ENCODE results near the gene EXT2. TPM values are rescaled to one million over a fixed set of nuclear protein-coding genes. Genes with fewer than 3 reads are reported as not detected.

The EXT2 gene
- total RNA-seq, 1 experiment from 2014 or later = 82.7 TPM

- no peak for DNase-seq (ENCODE audit: low read depth)
Measured at GRCh38 chr11:44203270-44204043, 108.0 kb downstream of the EXT2 start.

- DNase-seq (ENCODE audit: low read depth) = no peak
Measured at GRCh38 chr11:44205352-44205751, 109.9 kb downstream of the EXT2 start.

DNA sequence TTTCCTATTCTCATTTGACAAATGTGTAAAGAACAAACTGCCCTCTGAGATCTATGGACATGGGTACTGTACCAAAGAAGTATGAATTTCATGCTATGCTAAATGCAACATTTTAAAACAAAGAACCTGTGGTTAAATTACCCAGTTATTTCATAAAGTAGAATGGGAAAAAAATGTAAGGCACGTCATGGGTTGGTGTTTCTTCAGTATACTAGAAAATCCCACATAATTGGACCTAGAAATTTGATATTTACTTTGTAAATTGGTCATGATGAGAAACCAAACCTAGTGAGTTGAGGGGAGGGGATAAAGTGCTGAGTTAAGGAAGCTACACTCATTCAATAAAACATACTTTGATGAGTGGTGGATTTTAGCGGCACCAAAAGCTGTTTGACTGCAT, 110.4 kb downstream of the EXT2 start:
- DNase-seq (ENCODE audit: low read depth) = no peak

DNA sequence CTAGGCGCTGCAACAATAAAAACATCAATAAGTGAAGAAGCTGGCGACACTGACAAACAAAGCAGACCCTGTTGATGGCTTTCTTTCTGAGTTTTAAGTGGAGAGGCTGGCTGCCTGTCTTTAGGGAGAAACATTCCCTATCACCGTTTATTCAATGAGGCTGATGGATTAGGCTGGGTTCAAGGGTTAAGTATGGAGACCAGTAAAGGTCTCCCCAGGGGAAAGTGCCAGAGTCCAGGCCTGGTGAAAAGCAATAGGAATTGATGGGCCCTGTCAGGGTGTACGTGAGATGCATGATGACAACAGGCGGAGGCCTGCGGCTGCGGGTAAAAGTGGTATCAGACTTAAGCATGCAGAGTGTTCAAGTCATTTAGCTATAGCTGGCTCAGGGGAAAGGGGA, 111.8 kb downstream of the EXT2 start:
- DNase-seq (ENCODE audit: low read depth) = no peak

DNA sequence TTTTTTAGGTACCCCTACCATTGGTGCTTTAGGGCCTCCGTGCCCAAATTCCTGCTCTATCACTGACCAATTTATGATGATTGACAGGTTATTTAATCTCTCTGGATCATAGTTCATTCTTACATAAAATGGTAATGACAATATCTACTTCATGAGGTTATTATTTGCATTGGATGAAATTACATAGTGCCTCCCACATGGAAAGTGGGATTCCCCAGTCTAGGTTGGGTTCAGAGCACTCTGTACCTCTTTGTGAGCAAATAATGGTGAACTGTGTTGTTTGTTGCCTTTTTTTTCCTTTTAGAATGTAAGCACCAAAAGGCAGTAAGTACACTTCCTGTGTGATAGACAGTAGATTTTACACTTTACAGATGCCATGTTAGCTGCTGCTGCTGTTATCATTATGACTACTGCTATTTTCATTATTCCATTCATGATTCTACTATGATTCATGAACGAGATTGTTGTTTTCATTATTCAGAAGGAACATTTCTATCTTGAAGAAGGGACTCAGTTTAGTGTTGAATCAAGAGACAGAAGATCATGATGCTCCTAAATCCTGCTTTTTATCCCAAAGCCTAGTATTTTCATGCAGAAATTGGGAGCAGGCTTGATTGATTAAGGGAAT, 113.6 kb downstream of the EXT2 start:
- DNase-seq (ENCODE audit: low read depth) = peak; percentile 2

GRCh38 chr11:44212128-44212527, 116.7 kb downstream of the EXT2 start:
- DNase-seq (ENCODE audit: low read depth) = no peak

- no peak for DNase-seq (ENCODE audit: low read depth)
Measured at GRCh38 chr11:44213148-44213547, 117.7 kb downstream of the EXT2 start.

- DNase-seq (ENCODE audit: low read depth) = no peak
Measured at GRCh38 chr11:44217432-44217831, 122.0 kb downstream of the EXT2 start.

DNA sequence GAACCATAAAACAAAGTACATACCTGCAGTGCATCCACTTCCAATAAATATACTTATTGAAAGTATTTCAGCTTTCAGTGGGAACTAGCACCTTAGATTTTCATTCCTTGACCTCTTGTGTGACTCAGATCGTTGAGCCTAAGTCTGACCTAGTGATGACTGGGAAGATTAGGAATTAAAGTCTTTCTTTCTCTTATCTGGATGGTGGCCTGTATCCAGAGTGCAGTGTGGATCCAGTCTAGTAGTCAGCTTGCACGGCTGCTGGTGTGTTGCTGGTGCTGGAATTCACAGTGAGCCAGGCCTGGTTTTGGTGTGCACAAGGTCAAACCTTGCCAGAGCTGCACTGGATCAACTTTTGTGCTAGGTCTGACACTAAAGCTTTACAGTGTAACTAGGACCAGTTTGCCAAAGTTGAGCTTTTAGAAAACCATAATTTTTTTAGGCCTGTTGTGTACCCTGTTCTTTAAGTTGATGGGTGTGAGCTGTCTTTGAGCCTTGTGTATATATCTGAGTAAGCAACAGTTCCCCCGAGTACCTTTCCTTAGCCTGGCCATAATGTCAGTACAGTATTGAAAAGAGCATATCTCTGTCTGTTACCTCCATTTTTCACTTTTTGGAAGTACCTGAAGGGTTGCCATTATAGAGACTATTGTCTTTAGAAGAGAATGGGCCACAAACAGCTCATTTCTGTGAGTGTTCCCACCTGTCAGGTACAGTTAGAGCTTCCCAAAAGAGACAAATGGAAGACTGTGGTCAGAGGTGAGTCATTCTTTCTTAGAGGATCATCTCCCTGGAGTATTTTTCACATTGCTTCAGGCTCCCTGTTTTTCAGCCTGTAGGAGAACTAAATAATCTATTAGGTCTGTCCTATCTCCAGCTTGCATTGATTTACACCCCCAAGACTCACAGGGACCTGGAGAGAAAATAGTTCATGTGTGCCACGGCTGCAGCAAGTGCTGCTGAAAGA, 124.6 kb downstream of the EXT2 start:
- DNase-seq (ENCODE audit: low read depth) = no peak

DNA sequence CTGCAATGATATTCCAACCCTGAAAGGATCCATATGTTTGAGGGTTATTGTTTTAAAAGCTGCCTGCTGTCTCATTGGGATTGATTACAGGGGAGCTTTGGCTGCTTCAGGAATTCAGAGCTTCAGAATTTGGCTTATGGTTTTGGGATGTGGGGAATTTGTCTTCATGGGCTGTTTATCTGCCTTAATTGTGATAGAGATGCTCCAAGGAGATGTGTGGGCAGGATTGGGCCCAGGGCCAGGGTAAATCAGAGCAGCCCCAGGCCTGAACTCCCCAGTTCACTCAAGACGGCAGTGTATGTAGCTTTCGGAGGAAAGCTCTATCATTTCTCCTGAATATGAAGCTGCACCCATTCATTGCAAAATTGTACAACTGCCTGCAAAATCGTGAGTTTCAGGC, 126.0 kb downstream of the EXT2 start:
- DNase-seq (ENCODE audit: low read depth) = no peak

DNA sequence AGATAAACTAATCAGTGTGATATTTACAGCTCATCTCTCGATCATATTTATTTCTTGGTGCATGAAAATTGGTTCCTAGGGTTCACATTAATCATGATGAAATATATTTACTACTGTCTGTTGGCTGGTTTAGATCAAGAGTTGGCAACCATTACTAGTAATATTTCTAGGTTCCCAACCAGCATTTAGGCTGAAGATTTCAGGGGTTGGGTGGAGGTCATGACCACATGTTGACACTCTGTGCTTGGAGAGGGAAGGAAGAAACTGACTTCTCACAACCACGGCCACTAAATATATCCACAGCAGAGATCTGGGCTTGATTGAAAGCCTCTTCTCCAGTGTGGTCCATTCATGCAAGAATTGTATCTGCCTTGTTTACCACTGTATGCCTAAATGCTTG, 126.5 kb downstream of the EXT2 start:
- DNase-seq (ENCODE audit: low read depth) = no peak

DNA sequence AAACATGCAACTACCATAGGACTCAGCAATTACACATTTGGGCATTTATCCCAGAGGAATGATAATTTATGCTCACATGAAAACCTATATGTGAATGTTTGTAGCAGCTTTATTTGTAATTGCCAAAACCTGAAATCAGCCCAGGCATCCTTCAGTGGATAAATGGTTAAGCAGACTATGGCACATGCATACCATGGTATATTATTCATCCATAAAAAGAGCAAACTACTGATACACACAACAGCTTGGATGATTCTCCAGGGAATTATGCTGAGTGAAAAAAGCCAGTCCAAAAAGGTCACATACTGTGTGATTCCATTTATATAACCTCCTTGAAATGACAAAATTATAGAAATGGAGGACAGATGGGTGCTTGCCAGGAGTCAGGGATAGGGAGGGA, 127.8 kb downstream of the EXT2 start:
- no peak for DNase-seq (ENCODE audit: low read depth)

- no peak for DNase-seq (ENCODE audit: low read depth)
Measured at GRCh38 chr11:44224867-44225501, 129.5 kb downstream of the EXT2 start.

DNA sequence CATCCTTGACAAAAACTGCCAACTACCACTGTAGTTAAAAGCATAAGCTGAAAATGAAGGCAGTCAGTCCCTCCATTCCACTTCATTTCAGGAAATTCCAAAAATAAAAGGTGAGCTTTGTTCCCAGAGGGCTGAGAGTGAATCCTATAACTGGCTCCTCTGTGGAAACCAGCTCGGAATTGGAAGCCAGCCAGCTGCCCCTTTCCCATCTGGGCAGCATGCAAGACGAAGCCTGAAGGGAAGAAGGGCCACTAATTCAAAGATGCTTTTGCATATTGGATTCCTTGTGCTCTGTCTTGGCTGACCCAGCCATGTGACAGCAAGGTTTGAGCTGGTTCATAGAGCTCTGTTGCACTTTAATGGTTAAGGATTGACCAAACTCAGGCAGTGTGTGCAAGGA, 131.0 kb downstream of the EXT2 start:
- no peak for DNase-seq (ENCODE audit: low read depth)

DNA sequence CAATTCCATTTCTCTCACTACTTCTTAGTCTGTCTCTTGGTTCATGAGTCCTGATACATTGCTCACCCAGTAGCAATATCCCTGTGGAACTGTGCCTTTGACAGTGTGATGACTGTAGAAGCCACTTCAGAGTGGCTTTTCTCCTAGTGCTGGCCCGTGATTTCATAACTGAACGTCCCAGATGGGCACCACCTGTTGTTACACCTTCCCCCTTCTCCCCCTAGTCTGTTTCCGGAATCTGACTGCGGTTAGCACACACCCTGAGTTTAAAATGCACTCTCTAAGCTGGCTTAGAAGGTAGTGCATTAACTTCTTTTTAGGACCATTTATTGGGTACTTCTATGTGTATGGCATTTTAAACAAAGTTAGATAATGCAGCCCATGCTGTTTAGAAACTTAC, 131.5 kb downstream of the EXT2 start:
- no peak for DNase-seq (ENCODE audit: low read depth)

- DNase-seq (ENCODE audit: low read depth) = no peak
Measured at GRCh38 chr11:44228379-44228778, 132.9 kb downstream of the EXT2 start.

DNA sequence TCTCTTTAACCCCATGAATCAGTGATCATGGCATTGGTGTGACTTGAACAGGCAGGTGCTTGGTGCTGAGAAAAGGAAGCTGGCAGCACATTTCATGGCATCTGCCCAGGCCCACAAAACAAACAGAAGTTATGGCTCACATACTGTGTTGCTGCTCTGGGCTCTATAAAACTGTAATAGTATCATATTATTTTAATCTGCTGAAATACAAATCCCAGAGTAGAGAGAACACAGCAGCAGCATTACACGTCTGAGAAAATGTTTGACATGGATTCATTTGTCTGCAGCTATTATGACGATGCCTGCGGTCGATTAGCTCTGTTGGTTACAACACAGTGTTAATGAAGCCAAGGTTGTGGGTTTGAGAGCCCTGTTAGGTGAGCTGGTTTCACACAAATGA, 133.6 kb downstream of the EXT2 start:
- no peak for DNase-seq (ENCODE audit: low read depth)

DNA sequence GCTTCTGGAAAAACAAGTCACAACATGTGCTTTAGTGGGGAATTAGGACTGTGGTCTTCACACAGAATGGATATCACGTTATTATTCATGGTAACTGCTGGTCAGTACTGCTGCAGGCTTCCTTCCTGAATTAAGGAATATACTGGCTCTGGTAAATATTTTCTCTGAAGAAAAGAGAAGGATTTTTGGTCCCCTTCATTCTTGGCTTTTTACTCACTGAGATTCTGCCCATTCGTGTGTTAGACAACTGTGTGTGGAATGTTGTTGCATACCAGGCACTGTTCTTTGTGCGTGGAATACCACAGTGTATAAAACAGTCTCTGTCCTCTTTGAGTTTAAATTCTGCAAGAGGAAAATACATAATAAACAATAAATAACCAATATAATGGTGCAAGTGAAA, 134.1 kb downstream of the EXT2 start:
- DNase-seq (ENCODE audit: low read depth) = no peak

GRCh38 chr11:44235765-44236201, 140.3 kb downstream of the EXT2 start:
- DNase-seq (ENCODE audit: low read depth) = no peak

- DNase-seq (ENCODE audit: low read depth) = no peak
Measured at GRCh38 chr11:44236296-44236695, 140.8 kb downstream of the EXT2 start.

DNA sequence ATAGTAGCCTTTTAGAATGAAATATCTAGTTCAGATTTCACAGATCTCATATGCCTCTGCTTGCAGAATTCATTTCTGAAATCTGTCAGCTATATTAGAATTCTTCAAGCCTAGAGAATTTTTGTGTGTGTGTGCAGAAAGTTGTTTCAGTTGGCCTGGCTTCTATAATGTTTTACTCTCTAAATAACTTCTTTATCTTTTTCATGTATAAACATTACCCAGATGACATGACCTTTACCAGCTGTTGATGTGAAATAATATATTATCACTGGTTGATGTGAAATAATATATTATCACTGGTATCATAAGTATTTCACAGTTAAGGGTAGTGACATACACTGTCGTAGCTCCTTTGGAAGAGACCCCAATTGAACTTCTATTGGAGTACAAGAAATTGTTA, 141.7 kb downstream of the EXT2 start:
- no peak for DNase-seq (ENCODE audit: low read depth)

GRCh38 chr11:44241851-44242250, 146.4 kb downstream of the EXT2 start:
- DNase-seq (ENCODE audit: low read depth) = no peak
